Measurements from ENCODE around the gene ZNF536. TPM values are rescaled to one million over a fixed set of nuclear protein-coding genes. Genes with fewer than 3 reads are reported as not detected.

The ZNF536 gene
- total RNA-seq, 1 experiment from 2014 or later = not detected

DNA sequence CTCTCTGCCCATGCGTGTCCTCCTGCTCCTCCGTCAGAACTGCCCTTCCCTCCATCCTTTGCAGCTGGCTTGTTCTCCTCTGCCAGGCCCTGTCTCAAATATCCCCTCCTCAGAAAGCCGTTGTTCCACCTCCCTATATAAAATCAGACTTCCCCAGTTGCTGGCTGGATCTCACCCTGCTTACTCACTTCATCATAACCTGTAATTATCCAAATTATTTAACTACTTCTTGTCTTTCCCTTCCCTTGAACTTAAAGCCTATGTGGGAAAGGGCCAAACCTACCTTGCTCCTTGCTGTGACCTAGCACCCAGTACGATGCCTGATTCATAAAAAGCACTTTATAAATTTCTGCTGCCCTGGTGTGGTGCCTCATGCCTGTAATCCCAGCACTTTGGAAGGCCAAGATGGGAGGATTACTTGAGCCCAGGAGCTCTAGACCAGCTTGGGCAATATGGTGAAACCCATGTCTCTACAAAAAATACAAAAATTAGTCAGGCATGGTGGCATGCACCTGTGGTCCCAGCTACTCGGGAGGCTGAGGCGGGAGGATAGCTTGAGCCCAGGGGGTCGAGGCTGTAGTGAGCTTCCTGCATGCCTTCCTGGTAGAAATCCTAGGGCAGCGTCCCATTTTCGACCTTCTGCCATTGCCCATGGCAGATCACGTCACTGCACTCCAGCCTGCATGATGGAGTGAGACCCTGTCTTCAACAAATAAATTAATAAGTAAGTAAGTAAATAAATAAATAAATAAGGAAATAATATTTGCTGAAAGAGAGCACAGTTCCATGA lies 39.5 kb upstream of the ZNF536 start:
- Histone ChIP-seq H3K23me2 (ENCODE audit: insufficient read length, low read depth, low read length, poor library complexity, severe bottlenecking) (no peaks in the 10 kb centered on the region), H3K27ac (ENCODE audit: insufficient read length, low read depth, low read length) (no peak overlapping the region), H4K8ac (replicated peaks; ENCODE audit: insufficient read length, low read depth, low read length) (no peak overlapping the region), H3K4ac (ENCODE audit: low read depth, low read length) (no peak overlapping the region), H3K4me2 (ENCODE audit: insufficient read depth, insufficient read length, low read length) (no peak overlapping the region), H4K20me1 (ENCODE audit: control insufficient read depth, insufficient read depth, insufficient read length) (no peaks in the 10 kb centered on the region), H2AFZ (ENCODE audit: low read length) (no peak overlapping the region), H3K9me3 (ENCODE audit: control insufficient read depth, low read depth, low read length) (no peaks in the 10 kb centered on the region), H2BK12ac (ENCODE audit: insufficient read length, low read depth, low read length) (no peak overlapping the region), H2BK20ac (ENCODE audit: low read depth, low read length, poor library complexity, severe bottlenecking) (no peak overlapping the region), H2AK5ac (ENCODE audit: insufficient read length, low read length) (no peak overlapping the region), H3K14ac (ENCODE audit: insufficient read depth, low read length) (no peak overlapping the region), H4K5ac (ENCODE audit: insufficient read length, low read depth, low read length) (no peak overlapping the region), H3K79me1 (ENCODE audit: insufficient read depth, low read depth, low read length, poor library complexity, severe bottlenecking) (no peaks in the 10 kb centered on the region), H3K4me1 (ENCODE audit: insufficient read depth, low read length) (no peaks in the 10 kb centered on the region), H3K79me2 (ENCODE audit: insufficient read depth, low read length) (no peaks in the 10 kb centered on the region), H3K56ac (ENCODE audit: insufficient read length, low read depth, low read length) (no peak overlapping the region), H2BK5ac (ENCODE audit: insufficient read length, low read length) (no peak overlapping the region), H2BK15ac (ENCODE audit: low read depth, low read length) (no peak overlapping the region), H3T11ph (ENCODE audit: low read length) (no peak overlapping the region), H3K18ac (ENCODE audit: insufficient read length, low read depth, low read length) (no peak overlapping the region), H3K9ac (ENCODE audit: extremely low read depth, insufficient read length, low read length) (no peak overlapping the region), H2BK120ac (ENCODE audit: low read depth, low read length, poor library complexity, severe bottlenecking) (no peak overlapping the region), H4K91ac (ENCODE audit: insufficient read length, low read depth, low read length) (no peak overlapping the region), H3K27me3 (ENCODE audit: insufficient read depth, low read length) (no peaks in the 10 kb centered on the region), H3K23ac (ENCODE audit: insufficient read length, low read depth, low read length) (no peak overlapping the region)
- H3K4me3 Mint-ChIP-seq = no peak overlapping the region
- H3K27me3 Mint-ChIP-seq (ENCODE audit: low read depth) = peaks cover 4% of the 10 kb centered on the region
- no peak overlapping the region for H3K27ac Mint-ChIP-seq
- TF ChIP-seq, protein P1, sequence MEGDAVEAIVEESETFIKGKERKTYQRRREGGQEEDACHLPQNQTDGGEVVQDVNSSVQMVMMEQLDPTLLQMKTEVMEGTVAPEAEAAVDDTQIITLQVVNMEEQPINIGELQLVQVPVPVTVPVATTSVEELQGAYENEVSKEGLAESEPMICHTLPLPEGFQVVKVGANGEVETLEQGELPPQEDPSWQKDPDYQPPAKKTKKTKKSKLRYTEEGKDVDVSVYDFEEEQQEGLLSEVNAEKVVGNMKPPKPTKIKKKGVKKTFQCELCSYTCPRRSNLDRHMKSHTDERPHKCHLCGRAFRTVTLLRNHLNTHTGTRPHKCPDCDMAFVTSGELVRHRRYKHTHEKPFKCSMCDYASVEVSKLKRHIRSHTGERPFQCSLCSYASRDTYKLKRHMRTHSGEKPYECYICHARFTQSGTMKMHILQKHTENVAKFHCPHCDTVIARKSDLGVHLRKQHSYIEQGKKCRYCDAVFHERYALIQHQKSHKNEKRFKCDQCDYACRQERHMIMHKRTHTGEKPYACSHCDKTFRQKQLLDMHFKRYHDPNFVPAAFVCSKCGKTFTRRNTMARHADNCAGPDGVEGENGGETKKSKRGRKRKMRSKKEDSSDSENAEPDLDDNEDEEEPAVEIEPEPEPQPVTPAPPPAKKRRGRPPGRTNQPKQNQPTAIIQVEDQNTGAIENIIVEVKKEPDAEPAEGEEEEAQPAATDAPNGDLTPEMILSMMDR (conservative IDR thresholded peaks at IDR 0.05) = no peak
- H3K9me3 Mint-ChIP-seq = no peaks in the 10 kb centered on the region; a peak in 1 of 5 replicates
- DNase-seq = no peak
- H3K36me3 Mint-ChIP-seq (ENCODE audit: insufficient read depth in 1 of 3, low read depth in 3 of 3) = no peaks in the 10 kb centered on the region
- no CpG with 5 or more reads among the region's 10 CpGs for WGBS (ENCODE audit: extremely low coverage, insufficient read length, low lambda C conversion rate)
- no peaks in the 10 kb centered on the region; a peak in 1 of 4 replicates for H3K4me1 Mint-ChIP-seq

Data from H9 (cell line).